RPMI8226 (cell line): ENCODE measurements around the gene SLC48A1.

Experiments
- DNase-seq: peaks from one replicate; pipeline ENCODE4 v3.0.0-alpha.2; 2015

SLC48A1 gene

DNA sequence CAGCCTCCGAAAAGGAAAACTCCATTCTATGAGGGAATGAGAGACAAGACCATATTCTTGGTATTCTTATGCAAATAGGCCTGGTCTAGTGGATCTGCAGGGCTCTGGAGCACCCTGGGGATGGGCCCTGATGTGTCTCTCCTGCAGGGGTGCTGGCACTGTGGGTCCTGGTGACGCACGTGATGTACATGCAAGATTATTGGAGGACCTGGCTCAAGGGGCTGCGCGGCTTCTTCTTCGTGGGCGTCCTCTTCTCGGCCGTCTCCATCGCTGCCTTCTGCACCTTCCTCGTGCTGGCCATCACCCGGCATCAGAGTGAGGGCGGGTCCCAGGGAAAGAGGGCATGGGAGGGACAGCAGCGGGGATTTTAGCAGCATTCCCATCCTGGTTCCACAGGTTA is 5.8 kb downstream of the SLC48A1 start:
- DNase-seq, result no peak

DNA sequence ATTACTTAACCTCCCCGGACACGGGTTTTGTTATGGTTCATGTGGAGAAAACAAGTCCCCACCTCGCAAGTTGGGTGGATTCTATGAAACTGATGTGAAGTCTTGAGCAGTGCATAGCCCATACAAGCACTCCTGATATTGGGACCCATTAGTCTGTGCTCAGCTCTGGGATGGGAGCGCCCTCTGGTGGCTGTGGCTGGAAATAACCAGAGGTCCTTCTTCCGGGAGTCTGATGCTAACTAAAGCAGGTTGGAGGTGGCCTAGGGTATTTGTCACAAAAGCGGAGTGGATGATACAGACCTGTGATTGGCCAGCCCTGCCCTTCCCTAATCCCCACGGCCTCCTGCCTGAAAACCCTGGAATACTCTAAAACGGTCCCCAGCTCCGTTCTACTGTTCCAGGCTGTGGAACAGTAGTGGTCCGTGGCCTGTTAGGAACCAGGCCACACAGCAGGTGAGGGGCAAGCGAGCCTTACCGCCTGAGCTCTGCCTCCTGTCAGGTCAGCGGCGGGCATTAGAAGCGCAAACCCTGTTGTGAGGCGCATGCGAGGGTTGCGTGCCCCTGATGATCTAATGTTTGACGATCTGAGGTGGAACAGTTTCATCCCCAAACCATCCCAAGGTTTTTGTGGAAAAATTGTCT is 6.4 kb downstream of the SLC48A1 start:
- DNase-seq, result peak; percentile 89

DNA sequence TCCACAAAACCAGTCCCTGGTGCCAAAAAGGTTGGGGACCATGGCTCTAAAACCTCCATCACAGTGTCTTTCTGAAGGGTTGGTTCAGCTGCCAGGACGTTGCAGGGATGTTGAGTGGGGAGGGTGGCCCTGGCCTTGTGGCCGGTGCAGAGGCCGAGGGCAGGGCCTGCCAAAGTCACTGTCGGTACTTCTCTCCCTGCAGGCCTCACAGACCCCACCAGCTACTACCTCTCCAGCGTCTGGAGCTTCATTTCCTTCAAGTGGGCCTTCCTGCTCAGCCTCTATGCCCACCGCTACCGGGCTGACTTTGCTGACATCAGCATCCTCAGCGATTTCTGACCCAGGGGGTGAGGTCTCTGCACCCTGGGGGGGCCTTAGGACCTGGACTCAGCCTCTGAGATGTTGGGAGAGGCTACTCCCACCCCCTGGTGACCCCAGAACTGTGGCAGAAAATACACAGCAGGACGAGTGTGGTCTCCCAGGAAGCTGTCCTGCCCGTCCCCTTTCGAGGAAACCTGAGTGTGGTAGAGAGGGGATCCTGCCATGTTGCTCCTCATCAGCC is 7.0 kb downstream of the SLC48A1 start:
- no peak for DNase-seq

DNA sequence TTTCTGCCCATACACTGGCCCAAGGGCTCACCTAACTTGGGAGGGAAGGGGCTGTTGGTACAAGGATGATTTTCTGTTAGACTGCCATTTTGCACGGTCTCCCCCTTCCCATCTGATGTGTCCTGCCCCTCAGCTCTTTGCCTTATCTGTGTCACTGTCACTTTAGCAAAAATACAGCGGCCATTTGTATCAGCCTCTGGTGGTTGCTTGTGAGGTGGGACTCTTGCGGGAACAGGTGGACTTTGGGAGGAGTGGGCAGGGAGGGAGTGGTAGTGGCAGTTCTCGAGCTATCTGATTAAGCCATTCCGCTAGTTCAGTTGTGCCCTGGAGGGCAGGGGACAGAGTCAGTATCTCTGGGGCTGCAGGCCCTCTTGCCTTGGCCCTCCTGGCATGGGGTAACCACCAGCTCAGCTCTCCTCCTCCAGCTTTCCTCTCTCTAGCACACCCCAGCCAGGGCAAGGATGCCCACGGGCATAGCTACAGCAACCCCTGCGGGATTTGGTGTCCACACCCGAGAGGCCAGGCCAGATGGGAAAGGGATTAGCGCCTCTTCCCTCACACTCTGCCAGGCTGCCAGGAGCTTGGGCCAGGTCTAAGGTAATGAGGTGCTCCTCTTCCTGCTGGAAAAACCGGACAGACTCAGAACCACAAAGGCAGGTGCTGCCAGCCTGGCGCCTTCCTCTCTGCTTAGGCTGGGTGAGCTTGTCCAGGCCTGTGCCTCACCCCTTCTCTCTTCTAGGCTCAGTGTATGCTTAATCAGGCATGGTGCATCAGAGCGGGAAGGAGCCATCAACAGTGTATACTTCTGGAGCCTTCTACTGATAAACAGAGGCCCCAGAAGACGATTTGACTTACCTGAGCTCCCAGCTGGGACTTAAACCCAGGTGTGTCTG is 8.7 kb downstream of the SLC48A1 start:
- DNase-seq, result no peak

DNA sequence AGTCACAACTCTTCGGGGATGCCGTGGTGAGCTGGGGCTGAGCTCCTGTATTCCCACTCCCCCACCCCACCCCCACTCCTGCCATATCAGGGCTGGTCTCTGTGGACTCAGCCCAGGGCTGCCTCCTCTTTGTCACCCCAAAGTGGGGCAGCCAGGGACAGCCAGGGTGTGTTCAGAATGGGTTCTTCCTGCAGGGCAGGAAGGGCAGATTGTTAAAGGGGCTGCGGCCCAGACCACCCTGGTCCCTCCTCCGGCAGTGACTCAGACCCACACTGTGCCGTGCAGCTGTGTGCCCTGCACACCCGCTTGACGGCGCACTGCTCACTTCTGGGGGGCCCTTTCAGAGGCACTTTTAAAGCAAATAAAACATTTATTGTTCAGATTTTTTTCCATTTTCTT is 9.3 kb downstream of the SLC48A1 start:
- DNase-seq, result no peak

DNA sequence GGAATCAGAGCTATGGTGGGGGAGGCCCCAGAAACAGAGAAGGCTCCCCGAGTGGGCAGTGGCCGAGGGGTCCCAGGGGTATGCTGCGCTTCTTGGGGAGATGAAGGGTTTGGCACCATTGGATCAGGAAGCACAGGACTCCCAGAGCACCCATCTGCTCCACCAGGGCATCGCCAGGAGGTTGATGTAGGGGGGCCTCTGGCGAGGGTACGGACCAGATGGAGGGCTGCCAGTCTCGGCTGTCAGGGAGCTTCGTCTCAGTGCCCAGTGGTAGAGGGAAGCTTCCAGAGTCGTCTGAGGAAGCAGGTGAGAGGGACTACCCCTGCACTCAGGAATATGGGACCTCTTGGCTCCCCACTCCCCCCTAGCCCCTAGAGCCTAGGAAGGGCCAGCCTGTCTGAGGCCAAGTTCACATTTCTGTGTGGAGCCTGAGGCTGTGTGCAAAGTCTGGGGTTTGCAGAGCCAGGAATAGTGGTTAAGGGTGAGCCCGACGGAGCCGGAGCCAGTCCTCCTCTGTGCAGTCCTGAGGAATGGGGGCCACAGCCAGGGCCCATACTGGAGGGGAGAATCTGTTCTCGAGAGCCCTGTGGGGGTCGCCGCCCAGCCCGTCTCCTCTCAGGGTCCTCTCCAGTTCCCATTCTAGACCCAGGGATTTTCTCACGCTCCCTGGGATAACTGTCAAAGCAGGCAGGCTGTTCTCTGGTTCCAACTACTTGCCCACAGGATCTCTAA is 10.2 kb downstream of the SLC48A1 start:
- DNase-seq, result no peak

DNA sequence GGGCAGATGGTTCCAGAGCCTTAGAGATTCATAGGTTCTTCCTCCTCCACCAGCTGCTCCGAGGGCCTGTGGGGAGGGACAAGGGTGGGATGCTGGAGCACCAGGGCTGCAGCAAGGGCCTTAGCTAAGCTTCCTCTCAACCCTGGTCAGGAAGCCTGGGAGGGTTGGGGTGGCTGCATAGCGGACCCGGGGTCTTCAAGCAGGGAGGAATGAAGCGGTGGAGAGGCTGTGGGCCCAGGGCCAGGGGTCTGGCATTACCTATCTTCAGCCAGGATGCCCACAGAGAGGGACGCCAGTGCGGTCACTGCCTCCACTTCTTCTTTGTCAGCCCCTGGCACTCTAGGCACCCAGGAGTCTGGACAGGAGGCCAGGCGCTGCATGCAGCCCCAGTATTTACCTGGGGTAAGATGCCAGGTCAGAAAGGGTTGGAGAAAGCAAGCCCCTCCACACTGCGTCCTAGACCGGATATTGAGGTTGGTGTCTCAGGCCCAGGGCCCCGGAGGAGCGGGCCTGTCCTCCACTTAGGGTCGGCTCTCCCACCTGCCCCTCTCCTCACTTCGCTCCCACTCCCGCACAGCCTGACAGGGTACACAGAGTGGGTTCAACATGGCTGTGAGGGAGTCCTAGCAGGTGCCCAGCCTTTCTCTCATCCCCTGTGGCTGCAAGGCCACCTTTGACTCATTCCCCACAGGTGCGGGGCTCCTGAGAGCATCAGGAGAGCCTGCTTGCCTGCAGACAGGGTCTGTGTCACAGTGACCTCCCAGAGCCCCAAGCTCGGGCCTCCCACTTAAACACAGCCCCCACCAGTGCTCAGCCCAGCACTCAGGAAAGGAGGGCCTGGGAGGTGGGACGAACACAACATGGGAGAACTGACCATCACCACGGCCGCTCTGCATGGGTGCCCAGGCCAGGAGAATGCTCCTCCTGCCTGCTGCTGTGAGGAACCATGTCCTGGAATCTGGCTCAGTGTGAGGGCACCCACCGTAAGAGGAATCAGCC is 11.1 kb downstream of the SLC48A1 start:
- DNase-seq, result no peak

DNA sequence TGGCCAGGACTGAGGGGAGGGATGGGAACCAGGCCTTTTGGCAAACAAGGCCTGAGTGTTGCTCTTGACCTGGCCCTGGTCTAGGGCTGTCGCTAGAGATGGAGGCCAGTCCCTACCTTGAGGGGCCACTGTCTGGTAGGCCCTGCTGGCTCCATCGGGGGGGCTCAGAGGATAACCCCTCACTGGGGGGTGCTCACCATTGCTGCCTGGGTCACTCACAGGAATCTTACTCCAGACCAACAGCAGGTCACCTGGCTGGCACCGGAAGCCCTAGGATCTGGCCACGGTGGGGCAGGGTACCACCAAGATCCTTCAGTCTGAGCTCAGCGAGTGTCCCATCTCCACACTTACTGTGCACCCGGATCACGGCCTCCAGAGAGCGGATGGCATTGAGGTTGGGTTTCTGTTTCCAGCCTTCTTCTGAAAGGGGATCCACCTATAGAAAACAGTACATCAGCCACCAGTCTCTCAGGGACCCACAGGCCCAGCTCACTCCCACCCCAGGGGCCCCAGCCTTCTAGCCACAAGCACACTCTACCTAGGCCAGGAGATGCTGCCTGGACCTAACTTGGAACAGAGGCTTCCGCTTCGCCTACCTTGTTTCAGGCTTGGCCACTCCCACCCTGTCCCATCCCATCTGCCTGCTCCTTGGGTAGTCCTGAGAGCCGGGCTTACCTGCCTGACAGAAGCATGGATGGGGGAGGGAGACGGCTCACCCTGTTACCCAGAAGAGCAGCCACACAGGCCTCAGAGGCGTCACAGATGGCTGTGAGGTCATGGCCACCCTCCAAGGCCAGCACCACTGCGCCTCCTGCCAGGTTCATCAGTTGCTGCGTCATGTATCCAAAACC is 12.2 kb downstream of the SLC48A1 start:
- no peak for DNase-seq

DNA sequence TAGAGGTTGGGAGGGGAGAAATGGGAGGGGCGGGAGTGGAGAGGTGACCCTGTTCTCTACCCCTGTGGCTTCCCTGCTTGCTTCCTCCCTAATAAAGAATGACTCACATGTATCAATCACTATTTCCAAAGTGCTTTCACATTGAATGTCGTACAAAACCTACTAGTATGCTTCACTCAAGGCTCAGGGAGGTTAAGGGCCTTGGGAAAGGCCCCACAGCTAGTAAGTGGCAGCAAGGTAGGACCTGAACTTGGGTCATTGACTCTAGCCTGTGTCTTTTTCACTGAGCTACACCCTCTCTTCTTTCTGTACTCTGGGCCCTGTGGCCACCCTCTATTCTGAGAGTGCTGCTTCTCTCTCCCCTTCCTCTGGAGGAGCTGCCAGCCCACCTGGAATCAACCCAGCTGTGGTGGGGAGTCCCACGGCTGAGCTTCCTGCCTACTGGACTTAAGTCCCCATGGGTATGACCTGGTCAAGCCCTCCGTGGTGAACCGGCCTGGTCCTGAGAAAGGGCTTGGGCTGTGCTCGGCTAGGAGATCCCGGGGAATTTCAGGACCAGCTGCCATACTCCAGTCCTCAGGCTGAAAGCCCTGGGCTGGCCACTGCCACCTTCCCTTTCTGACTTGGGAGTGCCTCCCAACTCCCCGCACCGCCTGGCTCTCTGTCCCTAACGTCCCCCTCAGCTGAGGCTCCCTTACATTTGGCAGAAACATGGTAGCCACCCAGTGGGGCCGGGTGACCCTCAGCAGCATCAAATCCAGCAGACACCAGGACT is 13.0 kb downstream of the SLC48A1 start:
- DNase-seq, result no peak

DNA sequence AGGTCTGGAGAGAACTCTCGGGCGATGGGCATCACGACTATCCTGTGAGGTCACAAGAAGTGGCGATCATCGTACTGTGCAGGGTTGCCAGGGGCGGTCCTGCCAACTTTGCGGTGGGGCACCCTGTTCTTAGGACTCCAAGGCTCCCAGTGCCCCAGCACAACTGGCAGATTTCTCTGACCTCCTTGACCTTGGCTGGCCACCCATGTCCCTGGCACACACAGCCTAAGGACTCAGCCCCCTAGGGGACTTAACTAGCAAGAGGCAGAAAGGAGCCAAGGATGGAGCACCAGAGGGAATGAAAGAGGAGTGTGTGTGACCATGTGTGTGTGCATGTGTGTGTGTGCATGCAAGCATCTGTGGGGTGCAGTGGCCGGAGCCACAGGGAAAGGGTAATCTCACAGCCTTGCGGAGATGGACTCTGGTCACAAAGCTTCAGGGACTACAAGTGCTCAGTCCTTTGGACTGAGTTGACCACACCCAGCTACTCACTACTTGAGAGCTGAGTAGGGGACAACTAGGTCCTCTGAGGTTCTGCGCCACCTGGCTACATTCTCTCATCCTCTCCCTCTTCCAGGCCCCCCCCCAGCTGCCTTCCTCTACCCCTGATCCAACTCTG is 13.7 kb downstream of the SLC48A1 start:
- DNase-seq, result no peak

DNA sequence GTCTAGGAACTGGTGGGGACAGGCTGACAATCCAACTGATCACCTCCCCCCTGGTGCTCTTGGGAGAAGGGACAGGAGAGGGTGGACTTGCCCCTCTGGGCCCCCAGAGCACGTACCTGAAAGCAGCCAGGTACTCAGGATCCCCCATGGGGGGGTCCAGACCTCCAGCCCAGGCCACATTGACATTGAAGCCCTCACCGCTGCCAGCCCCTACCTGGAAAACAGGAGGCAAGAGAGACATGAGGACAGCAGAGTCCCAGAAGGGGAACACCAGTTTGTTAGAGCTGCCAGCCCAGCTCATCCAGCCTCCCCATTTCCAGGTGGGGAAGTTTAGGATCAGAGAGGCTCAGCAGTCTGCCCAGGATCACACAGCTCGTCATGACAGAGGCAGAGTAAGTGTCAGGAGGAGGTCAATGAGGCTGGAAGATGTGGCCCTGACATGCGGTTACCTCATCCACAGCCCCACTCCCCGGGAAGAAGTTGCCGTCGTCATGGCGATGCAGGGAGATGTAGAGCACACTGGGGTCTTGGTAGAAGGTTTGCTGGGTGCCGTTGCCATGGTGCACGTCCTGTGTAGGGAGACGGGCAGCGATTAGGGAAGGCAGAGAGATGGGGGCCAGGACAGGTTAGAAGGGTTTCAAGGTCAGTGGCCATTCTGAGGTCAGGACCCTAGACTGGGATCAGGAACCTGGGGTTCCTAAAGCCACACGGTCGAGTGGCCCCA is 14.7 kb downstream of the SLC48A1 start:
- DNase-seq, result no peak

DNA sequence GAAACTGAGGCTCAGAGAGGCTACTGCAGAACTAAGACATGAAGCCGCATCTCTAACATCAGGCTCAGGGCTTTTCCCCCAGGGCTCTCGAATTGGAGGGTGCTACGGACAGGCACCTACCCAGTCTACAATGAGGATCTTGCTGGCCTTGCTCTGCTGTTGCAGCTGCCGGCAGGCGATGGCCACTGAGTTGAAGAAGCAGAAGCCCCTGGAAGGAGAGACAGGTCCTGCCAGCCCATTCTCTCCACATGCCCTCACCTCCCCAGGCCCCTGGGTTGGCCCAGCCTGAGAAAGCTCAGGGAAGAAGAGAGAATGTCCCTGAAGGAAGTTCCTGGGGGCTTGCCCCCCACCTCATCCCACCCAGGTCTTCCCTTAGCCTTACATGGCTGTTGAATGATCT is 16.1 kb downstream of the SLC48A1 start:
- no peak for DNase-seq

DNA sequence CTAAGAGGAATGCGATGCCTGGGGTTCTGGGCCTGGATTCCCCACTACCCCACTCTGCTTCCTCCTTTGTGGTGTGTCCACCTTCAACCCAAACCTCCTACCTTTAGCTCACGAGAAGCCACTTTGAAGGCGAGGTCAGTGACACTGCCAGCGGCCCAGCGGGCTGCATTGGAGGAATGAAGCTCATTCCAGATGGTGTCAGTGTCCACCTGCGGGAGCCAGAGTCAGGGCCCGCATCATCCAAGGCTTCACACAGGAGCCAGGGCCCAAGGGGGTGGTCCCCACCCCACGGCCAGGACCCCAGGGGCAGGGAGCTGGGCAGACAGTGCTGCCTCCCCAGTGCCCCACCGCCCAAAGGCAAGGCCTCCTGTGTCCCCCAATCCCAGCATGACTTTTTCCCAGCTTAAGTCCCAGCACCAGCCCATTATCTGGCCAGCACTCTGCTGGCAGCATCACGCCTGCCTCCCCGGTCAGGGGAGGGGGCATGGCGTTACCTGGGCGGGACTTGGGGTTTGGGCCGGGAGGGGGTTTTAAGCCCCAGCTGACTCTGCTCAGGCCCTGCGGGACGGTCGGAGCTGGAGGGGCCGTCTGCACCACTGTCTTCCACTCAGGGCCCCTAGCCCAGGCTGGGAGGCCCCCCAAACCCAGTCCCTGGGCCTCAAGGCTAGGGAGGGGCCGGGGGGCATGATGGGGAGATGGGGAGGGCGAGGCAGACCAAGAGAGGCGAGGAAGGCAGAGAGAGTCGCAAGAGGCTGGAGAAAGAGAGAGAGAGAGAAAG is 16.9 kb downstream of the SLC48A1 start:
- no peak for DNase-seq

DNA sequence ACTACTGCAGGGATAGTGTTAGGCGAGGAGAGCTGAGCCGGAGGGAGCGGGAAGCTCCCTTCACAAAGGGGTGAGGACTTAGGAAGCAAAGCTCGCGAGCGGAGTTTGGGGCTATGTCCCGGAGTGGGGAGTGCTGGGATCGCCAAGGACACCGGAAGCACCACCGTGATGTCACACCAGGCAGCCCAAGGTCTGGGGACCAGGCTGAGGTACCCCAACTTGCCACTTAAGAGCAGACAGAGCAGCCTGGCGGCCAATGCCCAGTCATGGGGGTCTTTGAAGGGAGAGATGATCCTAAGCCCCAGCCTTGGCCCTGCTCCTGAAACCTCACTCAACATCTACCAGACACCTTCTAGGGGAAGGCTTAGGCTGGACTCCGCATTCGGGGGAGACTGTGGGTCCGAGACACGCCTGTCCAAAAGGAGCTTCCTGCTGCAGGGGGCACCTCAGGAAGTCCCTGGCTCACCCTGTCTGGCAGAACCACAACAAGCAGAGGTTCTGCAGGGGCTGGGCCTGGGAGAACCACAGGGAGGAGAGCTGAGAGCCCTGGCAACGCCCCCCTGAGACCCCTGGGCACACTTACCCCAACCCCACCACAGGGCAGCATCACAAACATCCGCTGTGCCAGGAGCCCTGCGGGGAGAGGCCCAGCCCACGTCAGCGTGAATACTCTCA is 17.8 kb downstream of the SLC48A1 start:
- no peak for DNase-seq

DNA sequence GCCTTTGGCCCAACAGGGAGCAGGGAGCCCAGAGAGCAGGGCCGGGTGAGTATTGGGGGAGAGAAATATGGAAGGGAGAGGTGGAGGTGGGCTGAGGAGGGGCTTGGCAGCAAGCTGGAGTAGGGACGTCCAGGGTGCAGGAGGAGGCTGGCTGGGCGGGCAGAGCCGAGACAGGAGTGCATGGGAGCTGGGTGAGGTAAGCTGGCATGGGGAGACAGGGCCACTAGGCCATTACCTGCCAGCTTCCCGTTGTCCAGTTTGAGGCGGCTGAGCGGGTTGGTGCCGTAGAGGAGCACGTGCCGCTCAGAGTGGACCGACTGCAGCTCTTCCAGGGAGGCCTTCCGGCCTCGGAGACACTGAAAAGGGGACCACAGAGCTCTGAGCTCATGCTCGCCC is 18.3 kb downstream of the SLC48A1 start:
- no peak for DNase-seq

DNA sequence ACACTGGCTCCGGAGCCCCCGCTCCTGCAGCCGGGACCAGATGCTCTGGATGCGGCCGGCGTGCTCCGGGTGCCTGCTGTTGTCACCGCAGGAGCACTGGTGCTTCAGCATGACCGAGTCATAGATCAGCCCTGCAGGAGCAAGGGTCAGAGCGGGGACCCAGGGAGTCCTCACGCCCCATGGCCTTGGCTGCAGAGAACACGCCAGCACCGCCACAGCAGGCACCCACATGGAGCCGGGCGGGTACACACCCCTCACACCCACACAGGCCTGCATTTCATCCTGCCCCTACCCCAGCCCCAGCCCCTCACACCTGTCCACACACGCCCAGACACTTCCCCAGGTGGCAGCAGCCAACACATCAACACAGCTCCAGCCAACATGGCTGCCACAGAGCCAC is 18.8 kb downstream of the SLC48A1 start:
- DNase-seq, result no peak

DNA sequence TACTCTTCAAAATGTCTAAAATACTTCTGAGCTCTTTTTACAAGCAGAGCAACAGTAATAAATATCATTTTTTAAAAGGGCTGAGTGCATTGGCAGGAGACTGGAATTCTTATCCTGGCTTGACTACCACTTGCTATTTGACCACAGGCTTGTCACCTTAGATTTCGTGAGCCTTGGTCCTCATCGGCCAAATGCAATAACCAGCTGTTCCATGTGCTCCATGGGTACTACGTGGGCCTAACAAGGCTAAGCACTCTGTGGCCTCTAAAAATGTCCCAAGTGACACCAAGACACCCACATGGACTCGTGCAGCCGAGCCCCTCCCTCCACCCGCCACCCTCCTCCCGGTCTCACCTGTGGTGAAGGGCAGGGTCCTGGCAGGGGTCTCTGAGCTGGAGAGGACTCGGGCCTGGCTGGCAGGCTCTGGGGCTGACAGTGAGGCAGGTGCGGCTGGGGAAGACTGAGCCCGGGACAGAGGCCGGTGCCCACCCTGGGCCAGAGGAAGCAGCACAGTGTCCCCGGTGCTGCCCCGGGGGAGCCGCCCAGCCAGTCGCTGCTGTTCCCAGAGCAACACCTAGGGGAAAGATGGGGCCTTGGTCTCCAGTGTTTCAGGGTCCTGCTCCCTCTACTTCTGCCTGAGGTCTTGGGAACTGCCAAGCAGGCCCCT is 20.1 kb downstream of the SLC48A1 start:
- no peak for DNase-seq
